D721Med (cell line): ENCODE measurements around the gene PHOSPHO1.

Source experiments
- DNase-seq: peaks from one replicate; pipeline ENCODE4 v3.0.0; 2011; ENCODE audit warnings: low spot score; ENCODE audit not compliant: insufficient read length
- FAIRE-seq: peaks from 2 replicates; lab custom pipeline; 2011; peaks lifted over from hg19 to GRCh38; lab: Jason Lieb, UNC
- TF ChIP-seq, protein P1 (sequence below): IDR thresholded peaks from 2 replicates; pipeline ENCODE4 v1.5.1; 2012; ENCODE audit warnings: mild to moderate bottlenecking, control low read depth; ENCODE audit not compliant: insufficient read depth; ENCODE audit errors: missing control alignments

Gene PHOSPHO1

DNA sequence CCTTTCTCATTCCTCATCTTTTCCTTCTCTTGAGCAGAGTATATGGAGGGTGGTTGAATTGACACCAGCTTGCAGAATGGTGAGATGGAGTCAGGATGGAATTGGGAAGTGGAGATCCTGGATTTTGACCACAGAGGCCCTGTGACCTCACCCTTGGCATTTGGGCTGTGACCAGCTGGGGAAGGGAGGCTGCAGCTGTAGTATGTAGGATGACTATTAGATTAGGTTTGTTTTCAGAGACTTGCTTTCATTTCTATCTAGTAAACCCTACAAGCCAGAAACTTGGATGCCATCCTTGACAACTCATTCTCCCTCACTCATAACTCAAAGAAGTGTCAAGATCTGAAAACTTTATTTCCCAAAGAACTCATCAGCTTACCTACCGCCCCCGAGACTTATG is 26.1 kb downstream of the PHOSPHO1 start:
- FAIRE-seq (no peak), DNase-seq (no peak)
- TF ChIP-seq, protein P1, sequence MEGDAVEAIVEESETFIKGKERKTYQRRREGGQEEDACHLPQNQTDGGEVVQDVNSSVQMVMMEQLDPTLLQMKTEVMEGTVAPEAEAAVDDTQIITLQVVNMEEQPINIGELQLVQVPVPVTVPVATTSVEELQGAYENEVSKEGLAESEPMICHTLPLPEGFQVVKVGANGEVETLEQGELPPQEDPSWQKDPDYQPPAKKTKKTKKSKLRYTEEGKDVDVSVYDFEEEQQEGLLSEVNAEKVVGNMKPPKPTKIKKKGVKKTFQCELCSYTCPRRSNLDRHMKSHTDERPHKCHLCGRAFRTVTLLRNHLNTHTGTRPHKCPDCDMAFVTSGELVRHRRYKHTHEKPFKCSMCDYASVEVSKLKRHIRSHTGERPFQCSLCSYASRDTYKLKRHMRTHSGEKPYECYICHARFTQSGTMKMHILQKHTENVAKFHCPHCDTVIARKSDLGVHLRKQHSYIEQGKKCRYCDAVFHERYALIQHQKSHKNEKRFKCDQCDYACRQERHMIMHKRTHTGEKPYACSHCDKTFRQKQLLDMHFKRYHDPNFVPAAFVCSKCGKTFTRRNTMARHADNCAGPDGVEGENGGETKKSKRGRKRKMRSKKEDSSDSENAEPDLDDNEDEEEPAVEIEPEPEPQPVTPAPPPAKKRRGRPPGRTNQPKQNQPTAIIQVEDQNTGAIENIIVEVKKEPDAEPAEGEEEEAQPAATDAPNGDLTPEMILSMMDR: no peak

DNA sequence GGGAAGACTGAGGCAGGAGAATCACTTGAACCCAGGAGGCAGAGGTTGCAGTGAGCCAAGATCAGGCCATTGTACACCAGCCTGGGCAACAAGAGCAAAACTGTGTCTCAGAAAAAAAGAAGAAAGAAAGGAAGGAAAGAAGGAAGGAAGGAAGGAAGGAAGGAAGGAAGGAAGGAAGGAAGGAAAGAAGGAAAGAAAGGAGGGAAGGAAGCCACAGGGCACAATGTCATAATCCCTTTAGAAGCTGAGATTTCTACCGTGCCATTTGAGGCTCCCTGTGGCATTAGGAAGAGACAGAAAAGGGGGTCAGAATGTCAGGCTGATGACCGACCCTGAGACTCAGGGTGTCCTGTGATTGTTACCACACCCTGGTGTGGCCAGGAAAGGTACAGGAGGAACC is 26.8 kb downstream of the PHOSPHO1 start:
- TF ChIP-seq, protein P1: no peak
- DNase-seq (no peak), FAIRE-seq (no peak)

DNA sequence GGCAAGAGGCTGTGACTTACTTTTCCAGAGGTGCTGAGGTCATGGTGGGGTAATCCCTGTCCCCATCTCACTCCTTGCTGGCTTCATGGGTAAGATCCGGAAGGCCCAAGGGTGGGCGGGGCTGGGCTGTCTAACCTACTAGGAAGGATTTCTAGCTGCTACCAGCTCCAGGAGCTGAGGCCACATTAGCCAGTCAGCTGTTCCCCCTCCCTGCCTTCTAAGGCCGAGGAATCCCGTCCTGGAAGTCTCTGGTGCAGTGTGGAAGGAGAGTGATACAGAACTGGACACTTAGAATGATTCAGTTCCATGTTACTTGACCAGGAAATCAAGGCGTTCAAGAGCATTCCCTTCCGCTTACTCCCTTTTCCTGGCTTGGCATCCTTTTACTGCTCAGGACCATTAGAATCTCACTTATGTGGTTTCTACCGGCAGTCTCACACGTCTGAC is 29.1 kb downstream of the PHOSPHO1 start:
- DNase-seq (no peak), FAIRE-seq (no peak)
- TF ChIP-seq, protein P1: no peak

DNA sequence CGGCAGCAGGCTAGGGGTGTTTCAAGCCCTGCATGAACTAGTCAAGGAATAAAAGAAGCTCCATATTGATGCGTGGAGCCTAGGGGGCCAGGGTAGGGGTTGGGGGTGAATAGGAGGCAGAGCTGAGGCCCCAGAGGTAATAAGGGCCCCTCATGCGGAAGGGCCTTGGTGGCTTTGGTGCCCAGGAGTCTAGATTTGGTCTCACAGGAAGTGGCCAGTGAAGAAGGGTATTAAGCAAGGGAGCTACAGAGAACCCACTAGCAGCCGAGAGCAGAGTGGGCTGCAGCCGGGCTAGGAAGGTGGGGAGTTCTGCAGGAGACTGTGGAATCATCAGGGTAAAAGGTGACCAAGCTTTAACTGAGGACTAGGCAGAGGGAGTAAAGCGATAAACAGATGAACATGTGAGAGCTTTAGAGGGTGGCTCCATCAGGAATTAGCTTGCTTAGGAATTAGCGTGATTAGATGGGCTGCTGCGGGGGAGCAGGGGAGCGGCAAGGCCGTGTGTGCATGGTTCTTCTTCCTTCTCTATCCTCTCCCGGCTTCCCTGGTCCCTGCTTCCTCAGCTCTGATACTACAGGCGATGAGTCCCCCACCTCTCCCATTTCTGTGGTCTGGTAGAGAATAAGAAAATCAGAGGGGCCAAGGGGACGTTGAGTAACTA is 30.0 kb downstream of the PHOSPHO1 start:
- DNase-seq: peak; percentile 57
- no peak for FAIRE-seq
- TF ChIP-seq, protein P1: no peak

DNA sequence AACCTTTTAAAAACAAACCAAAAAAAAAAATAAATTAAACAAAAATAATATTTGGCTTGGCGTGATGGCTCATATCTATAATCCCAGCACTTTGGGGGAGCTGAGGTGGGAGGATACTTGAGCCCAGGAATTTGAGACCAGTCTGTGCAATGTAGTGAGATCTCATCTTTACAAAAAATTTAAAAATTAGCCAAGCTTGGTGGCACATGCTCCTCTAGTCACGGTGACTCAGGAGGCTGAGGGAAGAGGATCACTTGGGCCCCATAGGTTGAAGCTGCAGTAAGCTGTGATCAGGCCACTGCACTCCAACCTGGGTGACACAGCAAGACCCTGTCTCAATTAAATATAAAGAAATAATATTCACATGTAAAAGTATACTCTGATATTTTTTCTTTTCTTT is 32.4 kb downstream of the PHOSPHO1 start:
- DNase-seq: no peak
- FAIRE-seq: no peak
- TF ChIP-seq, protein P1: no peak

DNA sequence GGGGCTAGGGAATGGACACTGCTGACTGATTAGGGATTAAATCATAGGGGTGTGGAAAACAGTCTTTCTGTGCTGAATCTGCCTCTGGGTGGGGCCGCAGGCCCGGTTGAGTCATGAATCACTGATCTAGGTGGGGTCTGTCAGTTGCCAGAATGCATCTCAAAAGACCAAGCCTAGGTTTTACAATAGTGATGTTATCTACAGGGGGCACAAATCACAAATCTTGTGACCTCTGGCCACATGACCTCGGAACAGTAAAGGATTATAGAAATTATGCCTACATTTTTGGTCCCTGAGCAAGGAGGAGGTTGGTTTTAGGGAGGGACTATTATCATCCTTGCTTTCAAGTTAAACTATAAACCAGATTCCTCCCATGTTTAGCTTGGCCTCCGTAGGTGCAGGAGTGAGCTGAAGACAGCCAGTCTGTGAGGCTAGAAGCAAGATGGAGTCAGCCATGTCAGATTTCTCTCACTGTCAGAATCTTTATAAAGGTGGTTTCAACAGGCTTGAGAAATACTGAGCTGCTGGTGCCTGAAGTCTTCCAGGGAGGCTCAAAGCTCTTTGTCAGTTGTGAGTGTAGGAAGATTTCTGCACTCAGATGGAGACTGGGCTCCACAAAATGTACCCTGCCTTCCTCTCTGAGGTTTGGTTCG is 33.1 kb downstream of the PHOSPHO1 start:
- TF ChIP-seq, protein P1: no peak
- DNase-seq (no peak), FAIRE-seq (no peak)

DNA sequence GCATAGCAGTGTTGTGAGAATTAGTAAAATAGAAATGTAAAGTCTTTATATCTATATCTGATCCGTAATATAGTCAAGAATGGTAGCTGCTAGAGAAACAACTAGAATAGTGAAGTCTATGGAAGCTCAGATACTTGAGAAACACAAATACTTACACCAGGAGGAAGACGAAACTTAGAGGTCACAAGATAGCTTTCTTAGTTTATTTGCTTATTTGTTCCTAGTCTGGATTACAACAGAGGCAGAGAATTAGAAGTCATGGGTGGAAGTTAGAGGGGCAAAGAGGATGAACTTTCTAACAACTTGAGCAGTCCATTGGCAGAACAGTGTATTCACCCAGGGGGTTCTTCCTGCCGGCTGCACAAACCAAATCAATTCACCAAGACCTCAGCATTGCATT is 34.1 kb downstream of the PHOSPHO1 start:
- no peak for DNase-seq
- TF ChIP-seq, protein P1: no peak
- no peak for FAIRE-seq
